ENCODE measurements around the gene ITGA6. TPM values are rescaled to one million over a fixed set of nuclear protein-coding genes. Genes with fewer than 3 reads are reported as not detected.

The ITGA6 gene
- total RNA-seq, 1 experiment from 2014 or later = 78.3 TPM

DNA sequence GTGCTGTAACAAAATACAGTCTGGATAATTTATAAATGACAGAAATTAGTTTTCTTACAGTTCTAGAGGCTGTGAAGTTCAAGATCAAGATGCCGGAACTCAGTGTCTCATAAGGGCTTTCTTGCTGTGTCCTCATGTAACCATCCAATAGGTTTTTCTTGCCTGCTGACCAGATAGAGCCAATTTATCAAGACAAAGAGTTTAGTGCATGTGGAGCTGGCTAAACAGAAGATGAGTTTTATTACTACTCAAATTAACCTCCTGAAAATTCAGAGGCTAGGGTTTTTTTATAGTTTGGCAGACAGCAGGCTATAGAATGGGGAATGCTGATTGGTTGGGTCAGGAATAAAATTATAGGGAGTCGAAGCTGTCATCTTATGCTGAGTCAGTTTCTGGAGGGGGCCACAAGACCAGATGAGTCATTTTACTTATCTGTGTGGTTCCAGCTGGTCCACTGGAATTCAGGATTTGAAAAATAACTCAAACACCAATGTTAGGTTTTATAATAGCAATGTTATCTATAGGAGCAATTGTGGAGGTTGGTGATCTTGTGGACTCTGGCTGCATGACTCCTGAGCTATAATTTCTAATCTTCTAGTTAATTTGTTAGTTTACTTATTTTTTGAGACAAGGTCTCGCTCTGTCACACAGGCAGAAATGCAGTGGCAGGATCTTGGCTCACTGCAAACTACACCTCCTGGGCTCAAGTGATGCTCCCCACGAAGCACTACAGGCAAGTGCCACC lies 125.3 kb downstream of the ITGA6 start:
- no peak overlapping the region for H3K4me2 ChIP-seq (ENCODE audit: insufficient read depth, insufficient read length, low read length)
- H2BK20ac ChIP-seq (ENCODE audit: low read depth, low read length, poor library complexity, severe bottlenecking) = no peak overlapping the region
- peaks cover 4% of the 10 kb centered on the region; the same call in 1 of the 2 replicates for H3K79me2 ChIP-seq (ENCODE audit: insufficient read depth, low read length)
- H3K36me3 Mint-ChIP-seq (ENCODE audit: insufficient read depth in 1 of 3, low read depth in 3 of 3) = peaks cover 15 to 27% (median 17%) of the 10 kb centered on the region in 3 experiments
- no peak overlapping the region for H2BK15ac ChIP-seq (ENCODE audit: low read depth, low read length)
- H2BK5ac ChIP-seq (ENCODE audit: insufficient read length, low read length) = no peak overlapping the region
- H4K8ac ChIP-seq (replicated peaks; ENCODE audit: insufficient read length, low read depth, low read length) = no peak overlapping the region
- H3K27ac ChIP-seq (ENCODE audit: insufficient read length, low read depth, low read length) = no peak overlapping the region
- H3K4me1 ChIP-seq (ENCODE audit: insufficient read depth, low read length) = peaks cover 18% of the 10 kb centered on the region; the same call in 1 of the 2 replicates
- H4K91ac ChIP-seq (ENCODE audit: insufficient read length, low read depth, low read length) = no peak overlapping the region
- H3K27ac Mint-ChIP-seq = no peak overlapping the region; a peak in 1 of 7 replicates
- H4K5ac ChIP-seq (ENCODE audit: insufficient read length, low read depth, low read length) = no peak overlapping the region
- no peaks in the 10 kb centered on the region for H3K27me3 ChIP-seq (ENCODE audit: insufficient read depth, low read length)
- no peak for DNase-seq
- peaks cover 9 to 15% of the 10 kb centered on the region in 2 experiments; a peak in 4 of 5 replicates for H3K9me3 Mint-ChIP-seq
- H3K23ac ChIP-seq (ENCODE audit: insufficient read length, low read depth, low read length) = no peak overlapping the region
- H2AFZ ChIP-seq (ENCODE audit: low read length) = no peak overlapping the region
- no peak overlapping the region for H2AK5ac ChIP-seq (ENCODE audit: insufficient read length, low read length)
- peaks cover 74 to 79% of the 10 kb centered on the region in 2 experiments for H3K4me1 Mint-ChIP-seq
- peaks cover 4% of the 10 kb centered on the region for H3K23me2 ChIP-seq (ENCODE audit: insufficient read length, low read depth, low read length, poor library complexity, severe bottlenecking)
- no peaks in the 10 kb centered on the region for H4K20me1 ChIP-seq (ENCODE audit: control insufficient read depth, insufficient read depth, insufficient read length)
- H3K14ac ChIP-seq (ENCODE audit: insufficient read depth, low read length) = no peak overlapping the region
- TF ChIP-seq, protein P1, sequence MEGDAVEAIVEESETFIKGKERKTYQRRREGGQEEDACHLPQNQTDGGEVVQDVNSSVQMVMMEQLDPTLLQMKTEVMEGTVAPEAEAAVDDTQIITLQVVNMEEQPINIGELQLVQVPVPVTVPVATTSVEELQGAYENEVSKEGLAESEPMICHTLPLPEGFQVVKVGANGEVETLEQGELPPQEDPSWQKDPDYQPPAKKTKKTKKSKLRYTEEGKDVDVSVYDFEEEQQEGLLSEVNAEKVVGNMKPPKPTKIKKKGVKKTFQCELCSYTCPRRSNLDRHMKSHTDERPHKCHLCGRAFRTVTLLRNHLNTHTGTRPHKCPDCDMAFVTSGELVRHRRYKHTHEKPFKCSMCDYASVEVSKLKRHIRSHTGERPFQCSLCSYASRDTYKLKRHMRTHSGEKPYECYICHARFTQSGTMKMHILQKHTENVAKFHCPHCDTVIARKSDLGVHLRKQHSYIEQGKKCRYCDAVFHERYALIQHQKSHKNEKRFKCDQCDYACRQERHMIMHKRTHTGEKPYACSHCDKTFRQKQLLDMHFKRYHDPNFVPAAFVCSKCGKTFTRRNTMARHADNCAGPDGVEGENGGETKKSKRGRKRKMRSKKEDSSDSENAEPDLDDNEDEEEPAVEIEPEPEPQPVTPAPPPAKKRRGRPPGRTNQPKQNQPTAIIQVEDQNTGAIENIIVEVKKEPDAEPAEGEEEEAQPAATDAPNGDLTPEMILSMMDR (conservative IDR thresholded peaks at IDR 0.05) = no peak
- H2BK12ac ChIP-seq (ENCODE audit: insufficient read length, low read depth, low read length) = no peak overlapping the region
- H2BK120ac ChIP-seq (ENCODE audit: low read depth, low read length, poor library complexity, severe bottlenecking) = no peak overlapping the region
- no peak overlapping the region for H3K18ac ChIP-seq (ENCODE audit: insufficient read length, low read depth, low read length)
- H3K4me3 Mint-ChIP-seq = no peak overlapping the region; a peak in 1 of 5 replicates
- H3K79me1 ChIP-seq (ENCODE audit: insufficient read depth, low read depth, low read length, poor library complexity, severe bottlenecking) = no peaks in the 10 kb centered on the region
- no CpG with 5 or more reads among the region's 4 CpGs for WGBS (ENCODE audit: extremely low coverage, insufficient read length, low lambda C conversion rate)
- H3K4ac ChIP-seq (ENCODE audit: low read depth, low read length) = no peak overlapping the region
- H3K27me3 Mint-ChIP-seq (ENCODE audit: low read depth) = peaks cover 1% of the 10 kb centered on the region
- H3K56ac ChIP-seq (ENCODE audit: insufficient read length, low read depth, low read length) = no peak overlapping the region
- no peak overlapping the region for H3T11ph ChIP-seq (ENCODE audit: low read length)
- H3K9me3 ChIP-seq (ENCODE audit: control insufficient read depth, low read depth, low read length) = peaks cover 2% of the 10 kb centered on the region
- H3K9ac ChIP-seq (ENCODE audit: extremely low read depth, insufficient read length, low read length) = no peak overlapping the region

All from H9 (cell line).